SH-SY5Y (cell line): ENCODE results near the gene EIF4A3.

Source experiments
- GATA2 ChIP-seq: IDR thresholded peaks from 2 replicates; pipeline ENCODE4 v1.6.1; 2011; ENCODE audit warnings: mild to moderate bottlenecking, low read depth, low read length
- GATA3 ChIP-seq: IDR thresholded peaks from 2 replicates; pipeline ENCODE4 v1.6.1; 2011; ENCODE audit warnings: low read depth, mild to moderate bottlenecking, low read length, moderate library complexity

The EIF4A3 gene

DNA sequence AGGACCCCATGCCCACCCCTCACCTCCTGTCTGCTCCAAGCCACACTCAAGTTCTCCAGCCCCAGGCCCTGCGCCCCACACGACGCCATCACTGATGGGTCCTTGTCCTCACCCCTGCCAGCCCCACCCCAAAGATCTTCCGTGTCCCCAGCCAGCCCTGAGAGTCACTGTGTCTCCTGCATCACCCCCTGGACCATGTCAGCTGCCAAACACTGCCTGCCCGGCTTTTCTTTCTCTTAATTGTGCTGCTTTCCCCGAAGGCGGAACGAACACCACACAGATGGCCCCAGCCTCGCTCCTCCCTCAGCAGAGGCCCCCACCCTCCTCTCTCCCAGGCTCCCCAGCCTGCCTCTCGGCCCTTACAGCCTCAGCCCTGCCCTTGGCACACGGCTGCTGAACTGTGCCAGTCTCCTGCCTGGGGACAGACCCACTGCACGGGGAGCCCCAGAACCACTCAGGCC lies 50.3 kb downstream of the EIF4A3 start:
- TF ChIP-seq GATA3 (no peak), GATA2 (no peak)

DNA sequence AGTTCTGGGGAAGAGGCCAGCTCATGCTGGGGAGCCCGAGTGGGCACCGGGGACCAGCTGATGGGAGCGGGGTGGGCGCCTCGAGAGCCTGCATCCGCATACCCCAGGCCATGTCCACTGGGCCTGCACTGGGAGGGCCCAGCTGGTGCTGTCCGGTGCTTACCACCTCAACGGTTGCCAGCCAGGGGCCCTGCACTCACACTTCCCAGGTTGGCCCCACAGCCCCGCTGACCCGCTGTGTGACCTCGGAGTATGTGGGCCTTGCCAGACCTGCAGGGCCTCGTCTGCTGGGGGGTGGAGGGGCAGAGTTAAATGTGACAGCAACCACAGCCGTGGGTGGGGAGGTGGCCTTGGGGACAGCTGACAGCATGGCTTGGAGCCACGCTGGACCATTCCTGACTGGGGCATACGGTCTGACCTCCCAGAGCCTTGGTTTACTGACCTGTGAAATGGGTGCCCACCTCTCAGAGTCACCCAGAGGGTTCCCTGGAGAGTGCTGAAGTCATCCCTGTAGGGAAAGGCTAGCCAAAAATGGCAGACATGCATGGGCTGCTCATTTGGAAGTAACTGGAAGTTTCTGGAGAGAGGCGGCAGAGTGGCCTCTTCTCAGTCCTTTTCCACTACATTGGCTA lies 51.0 kb downstream of the EIF4A3 start:
- TF ChIP-seq GATA3 (no peak), GATA2 (no peak)

DNA sequence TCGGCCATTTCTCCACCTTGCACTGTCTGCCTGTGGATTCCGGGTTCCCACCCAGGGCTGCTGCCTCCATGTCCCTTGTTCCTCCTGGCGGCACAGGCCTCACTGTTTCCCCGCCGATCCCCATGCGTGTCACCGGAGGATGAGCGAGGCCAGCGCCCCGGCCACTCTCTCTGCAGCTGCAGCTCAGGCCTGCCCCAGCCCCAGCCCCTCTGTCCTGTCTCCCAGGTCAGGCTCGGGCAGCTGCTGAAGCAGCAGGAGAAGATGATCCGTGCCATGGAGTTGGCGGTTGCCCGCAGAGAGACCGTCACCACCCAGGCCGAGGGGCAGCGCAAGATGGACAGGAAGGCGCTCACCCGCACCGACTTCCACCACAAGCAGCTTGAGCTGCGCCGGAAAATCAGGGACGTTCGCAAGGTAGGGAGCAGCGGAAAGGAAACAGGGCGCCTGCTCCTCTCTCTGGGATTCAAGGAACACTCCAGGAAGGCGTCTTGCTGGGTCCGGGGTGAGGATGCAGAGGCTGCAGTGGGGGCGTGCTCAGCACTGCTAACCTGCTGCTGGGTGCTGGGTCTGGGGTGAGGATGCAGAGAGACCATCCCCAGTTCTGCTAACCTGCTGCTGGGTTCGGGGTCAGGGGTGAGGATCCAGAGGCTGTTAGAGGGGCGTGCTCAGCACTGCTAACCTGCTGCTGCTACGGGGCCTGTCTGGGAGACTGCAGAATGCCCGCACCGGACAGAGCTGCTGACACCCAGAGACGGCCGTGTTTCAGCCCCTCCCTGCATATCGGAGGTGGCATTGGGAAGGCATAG lies 51.7 kb downstream of the EIF4A3 start:
- no peak for TF ChIP-seq GATA2
- TF ChIP-seq GATA3 = no peak

DNA sequence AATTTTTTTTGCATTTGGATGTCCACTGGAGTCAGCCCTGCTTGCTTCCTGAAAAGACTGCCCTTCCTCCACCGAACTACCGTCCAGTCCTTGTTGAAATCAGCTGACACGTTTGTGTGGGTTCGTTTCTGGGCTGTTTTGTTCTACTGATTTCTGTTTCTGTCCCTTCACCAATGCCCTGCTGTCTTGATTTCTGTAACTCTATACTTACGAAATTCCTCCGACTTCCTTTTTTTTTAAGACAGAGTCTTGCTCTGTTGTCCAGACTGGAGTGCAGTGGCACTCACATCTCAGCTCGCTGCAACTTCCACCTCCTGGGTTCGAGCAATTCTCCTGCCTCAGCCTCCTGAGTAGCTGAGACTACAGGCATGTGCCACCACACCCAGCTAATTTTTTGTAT lies 54.0 kb downstream of the EIF4A3 start:
- TF ChIP-seq GATA3 (no peak), GATA2 (no peak)

GRCh38 chr17:80091376-80091775 lies 55.6 kb downstream of the EIF4A3 start:
- TF ChIP-seq GATA2 (no peak), GATA3 (no peak)

- TF ChIP-seq GATA3 (no peak), GATA2 (no peak)
Measured at GRCh38 chr17:80089762-80090161, 57.2 kb downstream of the EIF4A3 start.

GRCh38 chr17:80087346-80088265 lies 59.3 kb downstream of the EIF4A3 start:
- TF ChIP-seq GATA2 (no peak), GATA3 (no peak)

- TF ChIP-seq GATA2 (no peak), GATA3 (no peak)
Measured at GRCh38 chr17:80086616-80087015, 60.3 kb downstream of the EIF4A3 start.

- no peak for TF ChIP-seq GATA2
- no peak for TF ChIP-seq GATA3
Measured at GRCh38 chr17:80086081-80086480, 60.8 kb downstream of the EIF4A3 start.

- TF ChIP-seq GATA2 (no peak), GATA3 (no peak)
Measured at GRCh38 chr17:80084773-80085172, 62.2 kb downstream of the EIF4A3 start.
